Ascending aorta (tissue), 2 donors: ENCODE data around the gene CNTNAP5. TPM values are rescaled to one million over a fixed set of nuclear protein-coding genes. Genes with fewer than 3 reads are reported as not detected.

Source experiments
- DNase-seq, 2 donors: peaks; one replicate each; pipeline ENCODE4 v3.0.0-alpha.2; 2019; ENCODE audit warnings: low spot score in 2 of 2
- H3K27ac ChIP-seq, 2 donors: fragments of 200-600 bp; sonication (generic); one replicate each; pipeline ENCODE4 v1.5.1; 2016 to 2017; ENCODE audit warnings: mild to moderate bottlenecking in 1 of 2
- H3K27me3 ChIP-seq: fragments of 200-600 bp; sonication (generic); one replicate; pipeline ENCODE4 v1.5.1; 2017
- H3K36me3 ChIP-seq, 2 donors: fragments of 200-600 bp; sonication (generic); one replicate each; pipeline ENCODE4 v1.5.1; 2016
- H3K4me1 ChIP-seq, 2 donors: fragments of 200-600 bp; sonication (generic); one replicate each; pipeline ENCODE4 v1.5.1; 2016 to 2017; ENCODE audit warnings: mild to moderate bottlenecking in 1 of 2
- H3K4me3 ChIP-seq, 2 donors: fragments of 200-600 bp; sonication (generic); one replicate each; pipeline ENCODE4 v1.5.1; 2016 to 2017; ENCODE audit warnings: mild to moderate bottlenecking in 1 of 2
- H3K9me3 ChIP-seq, 2 donors: fragments of 200-600 bp; sonication (generic); one replicate each; pipeline ENCODE4 v1.5.1; 2016
- CTCF ChIP-seq, 3 experiments: fragments of 200-600 bp in 2 of 3; fragments of 450-650 bp in 1 of 3; sonication (generic) in 2 of 3; IDR thresholded peaks; one replicate each; pipeline ENCODE4 v1.5.1; 2016 to 2019; ENCODE audit warnings: antibody characterized with exemption in 3 of 3, mild to moderate bottlenecking in 1 of 3, moderate library complexity in 1 of 3
- intact Hi-C: fragments of 100-400 bp; cut with DNase I; formaldehyde crosslinking; loops from one replicate; pipeline ENCODE4 v1.15.1; 2023
- total RNA-seq: library from RNA; depleted of rRNA; stranded (reverse); fragments of >200 nt; gene quantifications from one replicate; pipeline ENCODE4 v1.1.0, GENCODE V29; 2016

CNTNAP5 gene
- total RNA-seq, 1 donor from 2014 or later: not detected

- Histone ChIP-seq H3K36me3 (no peaks in the 10 kb centered on the region), H3K27ac (no peak overlapping the region), H3K9me3 (no peaks in the 10 kb centered on the region), H3K4me3 (no peak overlapping the region), H3K27me3 (no peaks in the 10 kb centered on the region), H3K4me1 (no peaks in the 10 kb centered on the region)
- TF ChIP-seq CTCF (IDR thresholded peaks at IDR 0.05): no peak
- intact Hi-C loops: no loop called here
- DNase-seq: no peak
Observed at GRCh38 chr2:124136110-124136509, 111.0 kb downstream of the CNTNAP5 start.

- TF ChIP-seq CTCF (IDR thresholded peaks at IDR 0.05): no peak
- no peaks in the 10 kb centered on the region for H3K9me3 ChIP-seq
- no peak overlapping the region for H3K4me3 ChIP-seq
Observed at GRCh38 chr2:124138076-124138475, 113.0 kb downstream of the CNTNAP5 start.

GRCh38 chr2:124145982-124146381 lies 120.9 kb downstream of the CNTNAP5 start:
- TF ChIP-seq CTCF (IDR thresholded peaks at IDR 0.05): no peak
- Histone ChIP-seq H3K4me3 (no peak overlapping the region), H3K36me3 (no peaks in the 10 kb centered on the region)

More at GRCh38 chr2:124138076-124138475, 113.0 kb downstream of the CNTNAP5 start:
- no peak for DNase-seq
- Histone ChIP-seq H3K27me3 (no peaks in the 10 kb centered on the region), H3K4me1 (no peaks in the 10 kb centered on the region), H3K27ac (no peak overlapping the region), H3K36me3 (no peaks in the 10 kb centered on the region)
- intact Hi-C loops: no loop called here

GRCh38 chr2:124147552-124147951 lies 122.5 kb downstream of the CNTNAP5 start:
- Histone ChIP-seq H3K9me3 (no peaks in the 10 kb centered on the region), H3K27ac (no peak overlapping the region), H3K4me3 (no peak overlapping the region), H3K36me3 (no peaks in the 10 kb centered on the region), H3K4me1 (no peaks in the 10 kb centered on the region), H3K27me3 (no peaks in the 10 kb centered on the region)
- intact Hi-C loops: no loop called here
- DNase-seq: no peak
- no peak for TF ChIP-seq CTCF (IDR thresholded peaks at IDR 0.05)

More at GRCh38 chr2:124145982-124146381, 120.9 kb downstream of the CNTNAP5 start:
- DNase-seq: no peak
- Histone ChIP-seq H3K9me3 (no peaks in the 10 kb centered on the region), H3K27me3 (no peaks in the 10 kb centered on the region), H3K27ac (no peak overlapping the region), H3K4me1 (no peaks in the 10 kb centered on the region)
- intact Hi-C loops: no loop called here

- H3K36me3 ChIP-seq: no peaks in the 10 kb centered on the region
- no peaks in the 10 kb centered on the region for H3K9me3 ChIP-seq
- H3K27me3 ChIP-seq: no peaks in the 10 kb centered on the region
- H3K4me1 ChIP-seq: no peaks in the 10 kb centered on the region
- H3K4me3 ChIP-seq: no peak overlapping the region
- TF ChIP-seq CTCF (IDR thresholded peaks at IDR 0.05): no peak
- H3K27ac ChIP-seq: no peak overlapping the region
- intact Hi-C loops: no loop called here
- no peak for DNase-seq
Observed at GRCh38 chr2:124149571-124149970, 124.5 kb downstream of the CNTNAP5 start.

GRCh38 chr2:124151691-124152090 lies 126.6 kb downstream of the CNTNAP5 start:
- H3K9me3 ChIP-seq: no peaks in the 10 kb centered on the region
- DNase-seq: no peak
- H3K27ac ChIP-seq: no peak overlapping the region
- no peak overlapping the region for H3K4me3 ChIP-seq
- no peaks in the 10 kb centered on the region for H3K27me3 ChIP-seq
- H3K4me1 ChIP-seq: no peaks in the 10 kb centered on the region
- H3K36me3 ChIP-seq: no peaks in the 10 kb centered on the region
- intact Hi-C loops: no loop called here
- TF ChIP-seq CTCF (IDR thresholded peaks at IDR 0.05): no peak
